Stimulated activated CD4-positive, alpha-beta T cell treated with anti-CD3 and anti-CD28 coated beads, TNF-alpha, amount 100 ng/mL, for 48 hours (primary cell): Measurements from ENCODE around the gene NAT14.
A peak's percentile ranks its signal among the peaks of the same experiment; 100 is the strongest.
"Not testable (repeated sequence)": the region's sequence is repeated elsewhere in the genome, so short reads cannot be mapped to it uniquely, and the experiment has no call there.

Experiments used
- DNase-seq, 3 donors: peaks; one replicate each; pipeline ENCODE4 v3.0.0-alpha.2; 2020; ENCODE audit warnings: low read depth in 3 of 3

The NAT14 gene

DNA sequence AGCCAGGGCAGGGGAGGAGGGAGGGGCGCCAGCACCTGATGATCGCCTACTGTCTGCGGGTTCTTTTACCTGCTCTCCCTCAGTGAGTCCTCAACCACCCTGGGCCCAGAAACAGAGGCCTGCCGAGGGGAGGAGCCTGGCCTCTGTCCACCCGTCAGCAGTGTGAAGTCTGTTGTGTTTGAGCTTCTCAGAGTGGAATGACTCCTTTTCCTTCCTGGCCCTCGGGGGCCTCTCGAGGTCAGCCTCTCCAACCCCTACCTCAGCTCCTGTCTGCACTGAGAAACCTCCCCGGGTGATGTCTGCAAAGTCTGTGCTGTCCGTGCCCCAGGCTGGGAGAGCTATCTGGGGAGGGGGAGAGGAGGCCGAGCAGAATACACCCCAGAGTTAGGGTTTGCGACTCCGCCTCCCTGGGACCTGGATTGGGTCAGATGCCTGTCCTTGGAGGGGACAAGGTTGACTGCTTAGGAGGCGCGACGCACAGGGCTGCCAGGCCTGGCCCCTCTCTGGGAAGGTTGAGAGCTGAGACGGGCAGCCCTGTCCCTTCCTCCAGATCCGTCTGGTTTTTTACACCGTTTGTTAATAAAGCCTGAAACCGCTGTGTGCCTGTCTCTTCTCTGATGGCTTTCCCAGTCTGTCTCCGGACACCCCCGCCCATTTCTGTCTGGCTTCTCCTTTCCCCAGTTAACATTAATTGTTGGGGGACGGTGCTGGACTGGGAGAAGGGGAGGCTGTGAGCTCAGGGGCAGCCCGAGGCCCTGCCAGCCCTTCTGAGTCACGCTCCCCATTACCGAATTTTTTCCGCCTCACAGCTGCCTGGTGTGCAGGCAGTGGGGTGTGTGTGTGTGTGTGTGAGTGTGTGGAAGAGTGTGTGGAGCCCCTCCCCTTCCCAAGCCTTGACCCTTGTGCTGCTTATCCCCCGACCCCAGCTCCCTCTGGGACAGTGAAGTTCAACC, 2.3 kb downstream of the NAT14 start:
- peak; percentile 27 to 62 (median 47) for DNase-seq

DNA sequence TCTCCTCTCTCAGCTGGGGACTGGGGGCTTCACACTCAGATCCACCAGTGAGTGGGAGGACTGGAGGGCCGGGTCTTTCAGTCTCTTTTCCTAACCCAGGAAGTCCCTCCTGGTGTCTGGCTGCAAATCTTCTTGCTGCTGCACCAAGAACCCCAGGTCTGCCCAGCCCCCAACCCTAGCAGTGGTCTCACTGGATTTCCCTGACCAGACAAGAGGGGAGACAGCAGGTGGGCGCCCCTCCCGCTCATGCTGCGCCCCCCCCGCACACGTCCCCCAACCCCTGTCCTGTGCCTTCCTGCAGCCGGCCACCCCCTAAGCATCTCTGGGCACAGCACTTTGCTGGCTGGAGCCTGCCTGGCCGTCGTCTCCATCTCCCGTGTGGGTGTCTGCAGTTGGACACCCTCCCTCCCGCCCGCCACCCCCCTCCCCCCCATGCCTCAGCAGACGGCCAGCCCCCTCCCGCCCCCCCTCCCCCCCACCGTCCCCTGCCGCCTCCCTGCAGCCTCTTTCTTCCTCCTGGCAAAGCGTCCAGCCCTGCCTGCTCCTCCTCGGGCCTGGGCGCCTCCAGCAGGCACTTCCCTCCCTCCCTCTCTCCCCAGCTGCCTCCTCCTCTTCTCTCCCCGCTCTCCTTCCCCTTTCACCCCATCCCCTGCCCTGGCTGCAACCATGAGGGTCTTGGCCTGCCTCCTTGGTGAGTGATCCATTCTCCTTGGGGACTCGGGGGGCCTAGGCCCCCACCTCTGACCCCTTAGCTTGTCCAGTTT, 3.1 kb downstream of the NAT14 start, which contains the start of gene SSC5D:
Gene SSC5D, plus strand, starts transcription at position 513 of the 764 bp plus-strand sequence. Its CDS starts 154 bp downstream, at position 667.
- no peak for DNase-seq

DNA sequence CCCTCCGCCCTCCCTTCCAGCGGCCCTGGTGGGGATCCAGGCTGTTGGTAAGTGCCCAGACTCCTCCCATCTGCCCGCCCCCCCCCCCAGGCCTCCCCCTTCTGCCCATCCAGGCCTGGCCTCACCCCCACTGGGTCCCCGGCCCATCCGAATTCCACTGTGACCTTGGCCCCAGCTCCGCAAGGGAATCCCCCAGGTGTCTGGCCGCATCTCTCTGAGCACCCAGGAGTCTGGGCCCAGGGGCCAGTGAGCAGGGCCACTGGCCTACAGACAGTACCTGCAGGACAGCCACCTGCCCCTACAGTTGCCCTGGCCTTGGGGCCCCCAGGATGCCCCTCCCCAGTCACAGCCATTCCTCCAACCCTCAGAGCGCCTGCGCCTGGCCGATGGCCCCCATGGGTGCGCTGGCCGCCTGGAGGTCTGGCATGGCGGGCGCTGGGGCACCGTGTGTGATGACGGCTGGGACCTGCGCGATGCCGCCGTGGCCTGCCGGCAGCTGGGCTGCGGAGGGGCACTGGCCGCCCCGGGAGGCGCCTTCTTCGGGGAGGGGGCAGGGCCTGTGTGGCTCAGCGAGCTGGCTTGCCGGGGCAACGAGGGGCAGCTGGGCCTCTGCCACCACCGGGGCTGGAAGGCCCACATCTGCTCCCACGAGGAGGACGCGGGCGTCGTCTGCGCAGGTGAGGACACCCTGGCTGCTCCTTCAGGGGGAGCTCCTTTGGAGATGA, 4.2 kb downstream of the NAT14 start:
- DNase-seq = no peak

DNA sequence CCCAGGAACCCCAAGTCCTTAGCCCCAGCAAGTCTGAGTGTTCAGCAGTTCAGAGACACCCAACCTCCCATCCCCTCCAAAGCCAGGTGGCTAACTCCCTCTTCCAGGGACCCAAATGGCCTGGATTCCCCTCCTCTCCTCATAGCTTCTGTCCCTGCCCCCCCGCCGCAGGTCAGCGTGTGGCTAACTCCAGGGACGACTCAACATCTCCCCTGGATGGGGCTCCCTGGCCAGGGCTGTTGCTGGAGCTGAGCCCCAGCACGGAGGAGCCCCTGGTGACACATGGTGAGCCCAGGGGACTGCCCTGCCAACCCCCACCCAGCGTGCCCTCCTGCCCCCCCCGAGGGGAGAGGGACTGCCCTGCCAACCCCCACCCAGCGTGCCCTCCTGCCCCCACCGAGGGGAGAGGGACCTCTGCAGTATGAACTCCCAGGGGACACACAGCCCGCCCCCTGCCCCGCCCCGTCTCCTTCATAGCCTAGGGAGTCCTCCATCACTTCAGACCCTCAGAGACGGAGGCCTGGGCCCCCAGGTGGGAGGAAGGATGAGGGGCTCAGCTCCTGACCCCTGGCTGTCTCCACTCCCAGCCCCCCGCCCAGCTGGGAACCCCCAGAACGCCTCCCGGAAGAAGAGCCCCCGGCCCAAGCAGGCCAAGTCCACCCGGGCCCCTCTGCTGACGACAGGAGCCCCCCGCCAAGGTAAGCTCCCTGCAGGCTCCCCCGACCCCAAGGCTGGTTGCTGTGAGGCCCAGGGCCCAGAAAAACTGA, 4.9 kb downstream of the NAT14 start:
- DNase-seq = no peak

DNA sequence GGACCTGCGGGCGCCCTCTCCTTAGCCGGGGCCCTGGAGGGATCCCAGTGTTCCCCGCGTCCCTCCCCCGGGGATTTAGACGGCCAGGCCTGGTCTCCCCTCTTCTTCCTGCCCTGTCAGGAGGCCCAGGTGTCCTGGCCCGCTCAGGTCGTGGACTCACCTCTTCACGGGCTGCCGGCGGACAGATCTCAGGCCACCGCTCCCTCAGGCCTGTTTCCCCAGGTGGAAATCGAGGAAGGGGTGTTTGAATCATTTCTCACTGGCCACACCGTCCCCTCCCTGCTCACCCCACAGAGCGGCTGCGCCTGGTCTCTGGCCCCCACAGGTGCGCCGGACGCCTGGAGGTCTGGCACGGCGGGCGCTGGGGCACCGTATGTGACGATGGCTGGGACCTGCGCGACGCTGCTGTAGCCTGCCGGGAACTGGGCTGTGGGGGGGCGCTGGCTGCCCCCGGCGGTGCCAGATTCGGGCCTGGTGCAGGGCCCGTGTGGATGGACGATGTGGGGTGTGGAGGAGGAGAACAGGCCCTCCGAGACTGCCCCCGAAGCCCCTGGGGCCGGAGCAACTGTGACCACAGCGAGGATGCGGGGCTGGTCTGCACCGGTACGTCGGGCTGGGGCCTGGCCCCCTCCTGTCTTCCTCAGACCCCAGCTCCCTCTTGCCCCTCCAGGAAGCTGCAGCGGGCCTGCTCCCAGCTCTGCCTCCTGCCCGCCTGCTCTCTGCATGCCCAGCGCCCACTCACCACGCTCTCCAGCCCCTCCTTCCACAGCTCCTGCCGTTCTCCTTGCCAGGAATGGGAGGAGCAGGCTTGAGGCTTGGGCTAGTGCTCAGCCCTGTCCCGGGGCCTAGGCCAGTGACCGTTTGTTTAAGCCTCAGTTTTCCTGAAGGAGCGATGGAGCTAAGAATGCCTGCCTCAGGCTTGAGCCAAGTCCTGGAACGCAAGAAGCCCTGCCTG, 5.8 kb downstream of the NAT14 start:
- DNase-seq = no peak

DNA sequence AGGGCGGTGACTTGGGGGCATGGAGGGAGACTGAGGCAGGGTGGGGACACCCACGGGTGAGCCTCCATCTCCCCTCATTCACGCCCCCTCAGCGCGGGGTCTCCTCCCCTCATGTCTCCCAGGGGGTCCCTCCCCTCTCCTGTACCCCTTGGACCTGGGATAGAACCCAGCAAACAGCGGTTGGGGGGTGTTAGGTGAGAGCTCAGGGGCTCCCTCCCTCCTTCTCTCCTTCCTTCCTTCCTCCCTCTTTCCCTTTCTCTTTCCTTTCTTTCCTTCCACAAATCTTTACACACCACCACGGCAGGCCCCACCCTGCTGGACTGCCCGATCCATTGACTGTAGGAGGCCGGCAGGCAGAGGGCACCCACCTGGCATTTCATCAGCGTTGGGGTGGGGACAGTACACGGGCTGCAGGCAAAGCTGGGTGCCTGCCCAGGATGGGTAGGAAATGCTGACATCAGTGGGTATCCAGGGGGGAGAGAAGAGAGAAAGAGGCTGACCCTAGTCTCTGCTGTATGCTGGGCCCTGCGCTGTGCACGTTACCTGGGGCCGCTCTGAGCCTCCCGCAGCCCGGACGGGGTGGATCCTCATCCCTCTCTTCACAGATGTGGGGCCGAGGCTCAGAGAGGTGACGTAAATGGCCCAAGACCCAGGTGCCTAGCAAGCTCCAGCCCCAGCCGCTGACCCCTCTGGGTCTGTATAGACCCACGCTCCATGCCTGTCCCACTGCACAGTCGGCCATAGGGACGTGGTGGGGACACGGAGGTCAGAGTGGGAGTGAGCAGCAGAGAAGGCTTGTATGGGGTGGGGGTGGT, 6.8 kb downstream of the NAT14 start:
- DNase-seq = no peak

DNA sequence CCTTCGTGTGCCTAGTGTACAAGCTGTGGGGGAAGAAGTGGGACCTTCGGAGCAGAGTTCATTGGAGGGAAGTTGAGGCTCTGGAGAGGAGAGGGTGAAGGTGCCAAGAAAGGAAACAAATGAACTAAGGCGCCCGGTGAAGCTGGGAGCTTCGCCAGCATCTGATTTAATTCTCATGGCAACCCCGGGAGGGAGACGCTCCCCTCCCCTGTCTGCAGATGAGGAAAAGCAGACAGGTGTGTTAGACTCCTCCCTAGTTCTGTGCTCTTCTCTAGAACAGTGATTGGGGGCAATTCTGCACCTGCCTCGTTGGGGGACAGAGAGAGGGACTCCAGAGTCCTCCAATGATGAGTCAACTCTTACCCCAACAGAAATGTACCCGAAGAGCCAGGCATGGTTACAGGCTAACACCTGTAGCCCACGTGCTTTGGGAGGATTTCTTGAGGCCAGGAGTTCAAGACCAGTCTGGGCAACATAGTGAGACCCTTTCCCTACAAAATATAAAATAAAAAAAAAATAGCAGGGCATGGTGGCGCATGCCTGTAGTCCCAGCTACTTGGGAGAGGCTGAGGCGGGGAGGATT, 7.5 kb downstream of the NAT14 start:
- no peak for DNase-seq

DNA sequence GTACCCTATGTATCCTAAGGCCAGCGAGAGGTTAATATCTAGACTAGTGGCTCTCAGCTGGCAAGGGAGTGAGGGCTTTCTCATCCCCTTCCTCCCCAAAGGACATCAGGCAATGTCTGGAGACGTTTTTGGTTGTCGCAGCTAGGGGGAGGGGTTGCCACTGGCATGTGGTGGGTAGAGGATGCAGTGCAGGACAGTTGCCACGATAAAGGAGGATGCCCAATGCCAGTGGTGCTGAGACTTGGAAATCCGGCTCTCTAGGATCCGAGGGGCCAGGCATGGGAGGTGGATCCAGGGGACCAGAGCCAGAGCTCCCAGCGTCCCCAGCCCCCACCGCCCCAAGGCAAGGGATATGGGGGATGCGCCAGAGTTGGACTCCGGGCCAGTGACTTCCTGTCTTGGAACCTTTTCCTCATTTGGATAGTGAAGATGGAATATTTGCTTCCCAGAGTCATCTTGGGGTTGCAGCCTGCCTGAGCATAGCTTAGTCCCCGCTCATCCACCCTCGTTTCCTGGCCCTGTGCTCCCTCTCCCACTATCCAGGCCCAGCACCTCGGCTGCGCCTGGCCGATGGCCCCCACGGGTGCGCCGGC, 8.2 kb downstream of the NAT14 start:
- DNase-seq = no peak

DNA sequence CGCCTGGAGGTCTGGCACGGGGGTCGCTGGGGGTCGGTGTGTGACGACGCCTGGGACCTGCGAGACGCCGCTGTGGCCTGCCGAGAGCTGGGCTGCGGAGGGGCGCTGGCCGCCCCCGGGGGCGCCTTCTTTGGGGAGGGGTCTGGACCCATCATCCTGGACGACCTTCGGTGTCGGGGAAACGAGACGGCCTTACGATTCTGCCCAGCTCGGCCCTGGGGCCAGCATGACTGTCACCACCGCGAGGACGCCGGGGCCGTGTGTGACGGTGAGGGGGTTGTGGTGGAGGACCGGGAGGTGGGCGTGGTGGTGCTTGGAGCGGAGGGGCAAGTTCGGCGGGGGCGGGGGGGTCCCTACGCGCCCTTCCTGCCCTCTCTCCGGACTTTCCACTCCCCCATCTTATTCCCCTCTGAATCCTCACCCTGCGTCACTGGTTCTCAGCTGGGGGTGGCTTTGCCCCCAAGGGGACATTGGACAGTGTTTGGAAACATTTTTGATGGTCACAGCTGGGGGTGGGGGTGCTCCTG, 8.7 kb downstream of the NAT14 start:
- no peak for DNase-seq

DNA sequence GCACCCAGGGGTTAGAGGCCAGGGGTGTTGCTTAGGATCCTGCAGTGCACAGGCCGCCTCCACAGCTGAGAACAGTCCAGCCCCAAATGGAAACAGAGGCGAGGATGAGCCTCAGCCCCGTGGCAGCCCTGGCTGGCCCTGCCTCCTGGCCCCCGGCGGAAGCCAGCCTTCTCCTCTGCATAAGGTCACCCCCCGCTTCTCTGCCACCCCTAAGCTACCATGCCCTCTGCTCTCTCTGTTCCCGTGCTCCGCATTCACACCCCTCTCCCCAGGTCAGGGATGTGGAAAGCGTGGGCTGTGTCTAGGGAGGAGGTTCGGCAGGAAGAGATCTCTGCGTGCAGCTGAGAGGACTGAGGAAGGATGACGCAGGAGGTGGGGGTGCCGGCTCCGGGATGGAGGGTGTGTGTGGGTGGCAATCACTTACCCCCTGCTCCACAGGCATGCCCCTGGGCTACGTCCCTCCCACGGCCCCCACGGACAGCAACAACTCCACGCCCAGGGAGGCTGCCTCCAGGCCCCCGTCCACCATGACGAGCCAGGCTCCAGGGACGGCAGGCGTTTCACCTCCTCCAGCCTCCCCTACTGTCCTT, 9.3 kb downstream of the NAT14 start:
- no peak for DNase-seq

DNA sequence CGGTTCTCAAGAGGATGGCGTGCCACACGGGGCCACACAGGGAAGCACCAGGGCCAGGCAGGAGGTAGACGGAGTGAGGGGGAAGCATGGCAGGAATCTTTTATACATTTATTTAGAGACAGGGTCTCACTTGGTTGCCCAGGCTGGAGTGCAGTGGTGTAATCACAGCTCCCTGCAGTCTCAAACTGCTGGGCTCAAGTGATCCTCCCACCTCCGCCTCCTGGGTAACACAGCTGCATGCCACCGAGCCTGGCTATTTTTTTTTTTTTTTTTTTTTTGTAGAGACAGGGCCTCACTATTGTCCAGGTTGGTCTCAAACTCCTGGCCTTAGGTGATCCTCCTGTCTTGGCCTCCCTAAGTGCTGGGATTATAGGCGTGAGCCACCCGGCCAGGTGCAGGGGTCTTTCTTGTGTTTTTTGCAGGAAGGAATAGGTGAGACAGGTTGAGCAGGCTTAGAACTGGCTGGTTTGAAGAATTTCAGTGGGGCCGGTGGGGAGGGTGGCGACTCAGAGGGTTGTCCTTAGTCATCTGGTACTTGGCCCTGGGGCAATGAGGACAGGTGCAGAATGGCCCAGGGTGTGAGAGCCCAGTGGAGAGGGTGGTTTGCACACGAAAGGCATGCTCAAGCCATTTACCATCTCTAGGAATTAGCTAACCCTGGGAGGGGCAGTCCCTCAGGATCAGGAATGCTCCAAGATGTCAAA, 10.8 kb downstream of the NAT14 start:
- no peak for DNase-seq

DNA sequence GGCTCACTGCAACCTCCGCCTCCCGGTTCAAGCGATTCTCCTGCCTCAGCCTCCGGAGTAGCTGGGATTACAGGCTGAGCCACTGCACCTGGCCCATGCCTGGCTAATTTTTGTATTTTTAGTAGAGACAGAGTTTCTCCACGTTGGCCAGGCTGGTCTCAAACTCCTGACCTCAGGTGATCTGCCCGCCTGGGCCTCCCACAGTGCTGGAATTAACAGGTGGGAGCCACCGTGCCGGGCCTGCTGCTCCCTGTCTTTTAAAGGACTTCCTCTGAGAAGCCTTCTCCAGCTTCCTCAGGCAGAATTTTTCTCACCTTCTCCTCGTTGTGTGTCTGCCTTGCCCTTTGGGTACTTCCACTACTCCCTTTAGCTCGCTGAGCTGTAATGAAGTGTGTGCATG, 11.8 kb downstream of the NAT14 start:
- DNase-seq = not testable (repeated sequence)

DNA sequence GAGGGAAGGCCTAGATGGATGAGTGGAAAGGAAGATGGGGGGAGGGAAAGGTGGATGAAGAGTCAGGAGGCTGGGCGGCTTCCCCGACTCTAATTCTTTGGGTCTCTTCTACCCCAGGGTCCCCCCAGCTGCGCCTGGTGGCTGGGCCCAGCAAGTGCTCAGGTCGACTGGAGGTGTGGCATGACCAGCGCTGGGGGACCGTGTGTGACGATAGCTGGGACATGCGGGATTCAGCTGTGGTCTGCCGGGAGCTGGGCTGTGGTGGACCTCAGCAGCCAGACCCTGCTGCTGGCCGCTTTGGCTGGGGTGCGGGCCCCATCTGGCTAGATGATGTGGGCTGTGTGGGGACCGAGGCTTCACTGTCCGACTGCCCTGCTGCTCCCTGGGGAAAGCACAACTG, 12.8 kb downstream of the NAT14 start:
- no peak for DNase-seq

DNA sequence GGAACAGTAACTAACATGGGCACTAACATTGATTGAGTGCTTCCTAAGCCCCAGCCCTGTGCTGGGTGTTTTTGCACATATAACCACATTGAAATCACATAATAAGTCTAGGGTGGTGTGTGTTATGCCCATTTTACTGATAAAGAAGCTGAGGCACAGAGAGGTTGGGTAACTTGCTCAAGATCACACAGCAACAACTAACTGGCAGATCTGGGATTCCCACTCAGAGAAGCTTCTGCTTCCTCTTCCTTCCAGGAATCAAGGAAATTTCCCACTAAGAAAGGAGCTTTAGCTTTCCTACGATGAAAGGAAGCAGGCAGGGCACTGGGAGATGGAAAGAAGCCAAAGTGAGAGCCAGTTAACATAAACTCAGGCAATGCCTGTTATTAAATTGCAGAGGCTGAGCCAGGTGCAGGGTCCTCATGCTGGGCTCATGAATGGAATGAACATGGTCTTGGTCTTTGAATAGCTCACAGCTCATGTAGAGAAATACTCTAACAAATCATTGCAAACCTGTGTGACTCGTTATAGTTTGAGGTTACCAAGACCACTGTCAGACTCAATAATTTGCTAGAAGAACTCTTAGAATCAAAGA, 13.4 kb downstream of the NAT14 start:
- DNase-seq = no peak

DNA sequence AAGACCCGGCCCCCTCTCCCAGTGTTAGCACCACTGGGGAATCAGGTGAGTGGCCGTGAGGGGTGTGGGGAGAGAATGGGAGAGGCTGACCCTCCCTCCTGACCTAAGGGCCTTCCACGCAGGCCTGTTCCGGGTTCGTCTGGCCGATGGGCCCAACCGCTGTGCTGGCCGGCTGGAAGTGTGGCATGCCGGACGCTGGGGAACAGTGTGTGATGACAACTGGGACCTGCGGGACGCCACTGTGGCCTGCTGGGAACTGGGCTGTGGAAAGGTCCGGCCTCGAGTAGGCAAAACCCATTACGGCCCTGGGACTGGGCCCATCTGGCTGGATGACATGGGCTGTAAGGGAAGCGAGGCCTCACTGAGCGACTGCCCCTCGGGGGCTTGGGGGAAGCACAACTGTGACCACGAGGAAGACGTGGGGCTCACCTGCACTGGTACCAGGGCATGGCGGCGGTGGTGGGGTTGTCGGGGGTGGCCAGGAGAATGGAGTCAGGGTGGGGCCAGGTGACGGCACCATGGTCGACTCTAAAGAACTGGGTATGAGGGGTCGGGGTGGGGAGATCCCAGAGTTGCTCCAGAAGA, 15.5 kb downstream of the NAT14 start:
- DNase-seq = no peak

DNA sequence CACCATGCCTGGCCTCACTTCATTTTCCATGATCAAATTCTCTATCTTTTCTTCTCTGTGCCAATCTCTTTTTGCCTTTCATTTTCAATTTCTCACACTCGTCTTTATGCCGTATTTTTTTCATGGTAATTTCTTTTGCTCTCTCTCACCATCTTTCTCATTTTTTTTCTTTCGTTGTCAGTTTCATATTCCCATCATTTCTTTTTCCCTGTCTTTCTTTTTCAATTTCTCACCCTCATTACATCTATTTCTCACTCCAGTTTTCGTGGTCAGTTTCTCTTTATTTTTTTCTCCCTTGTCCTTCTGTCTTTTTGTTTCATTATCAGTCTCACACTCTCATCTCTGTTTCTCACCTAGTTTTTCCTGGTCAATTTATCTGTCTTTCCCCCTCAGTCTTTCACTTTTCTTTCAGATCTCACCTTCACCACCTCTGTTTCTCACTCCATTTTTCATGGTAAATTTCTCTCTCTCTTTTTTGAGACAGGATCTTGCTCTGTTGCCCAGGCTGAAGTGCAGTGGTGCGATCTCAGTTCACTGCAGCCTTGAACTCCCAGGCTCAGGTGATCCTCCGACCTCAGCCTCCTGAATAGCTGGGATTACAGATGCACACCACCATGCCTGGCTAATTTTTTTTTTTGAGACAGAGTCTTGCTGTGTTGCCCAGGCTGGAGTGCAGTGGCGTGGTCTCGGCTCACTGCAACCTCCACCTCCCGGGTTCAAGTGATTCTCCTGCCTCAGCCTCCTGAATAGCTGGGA, 17.4 kb downstream of the NAT14 start:
- no peak for DNase-seq
